Gastrocnemius medialis (tissue), 4 donors: ENCODE measurements around the gene PRR16.

Source experiments
- POLR2A ChIP-seq, 2 donors: fragments of 450-650 bp; IDR thresholded peaks; one replicate each; pipeline ENCODE4 v1.6.1; 2017; ENCODE audit warnings: antibody characterized with exemption in 2 of 2, mild to moderate bottlenecking in 2 of 2, moderate library complexity in 2 of 2
- TF ChIP-seq, protein P1 (sequence below), 5 experiments: fragments of 450-650 bp in 3 of 5; fragments of 200-600 bp in 2 of 5; sonication (generic) in 2 of 5; IDR thresholded peaks in 4 of 5; conservative IDR thresholded peaks in 1 of 5; 1 replicate in 4 of 5; 2 replicates in 1 of 5; pipeline ENCODE4 v1.5.1; 2016 to 2019; ENCODE audit warnings: antibody characterized with exemption in 5 of 5, mild to moderate bottlenecking in 3 of 5, moderate library complexity in 3 of 5

DNA sequence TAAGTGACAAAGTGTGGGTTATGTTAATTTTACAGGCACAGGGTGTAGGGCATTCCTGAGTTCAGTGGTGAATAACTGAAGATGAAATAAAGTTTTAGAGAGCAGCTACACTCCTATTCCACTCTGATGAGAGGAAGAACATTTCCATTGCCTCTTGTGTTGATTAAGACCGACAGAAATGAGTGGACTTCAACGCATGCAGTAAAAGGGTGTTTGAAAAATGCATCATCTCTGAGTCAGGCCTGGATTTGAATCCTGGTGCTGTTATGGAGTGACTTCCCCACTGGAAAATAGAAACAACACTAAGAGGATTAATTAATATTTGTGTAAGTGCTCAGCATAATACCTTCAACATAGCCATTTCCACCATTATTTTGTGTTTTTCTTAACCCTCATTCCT lies 86.3 kb downstream of the PRR16 start:
- TF ChIP-seq, protein P1, sequence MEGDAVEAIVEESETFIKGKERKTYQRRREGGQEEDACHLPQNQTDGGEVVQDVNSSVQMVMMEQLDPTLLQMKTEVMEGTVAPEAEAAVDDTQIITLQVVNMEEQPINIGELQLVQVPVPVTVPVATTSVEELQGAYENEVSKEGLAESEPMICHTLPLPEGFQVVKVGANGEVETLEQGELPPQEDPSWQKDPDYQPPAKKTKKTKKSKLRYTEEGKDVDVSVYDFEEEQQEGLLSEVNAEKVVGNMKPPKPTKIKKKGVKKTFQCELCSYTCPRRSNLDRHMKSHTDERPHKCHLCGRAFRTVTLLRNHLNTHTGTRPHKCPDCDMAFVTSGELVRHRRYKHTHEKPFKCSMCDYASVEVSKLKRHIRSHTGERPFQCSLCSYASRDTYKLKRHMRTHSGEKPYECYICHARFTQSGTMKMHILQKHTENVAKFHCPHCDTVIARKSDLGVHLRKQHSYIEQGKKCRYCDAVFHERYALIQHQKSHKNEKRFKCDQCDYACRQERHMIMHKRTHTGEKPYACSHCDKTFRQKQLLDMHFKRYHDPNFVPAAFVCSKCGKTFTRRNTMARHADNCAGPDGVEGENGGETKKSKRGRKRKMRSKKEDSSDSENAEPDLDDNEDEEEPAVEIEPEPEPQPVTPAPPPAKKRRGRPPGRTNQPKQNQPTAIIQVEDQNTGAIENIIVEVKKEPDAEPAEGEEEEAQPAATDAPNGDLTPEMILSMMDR (IDR thresholded peaks at IDR 0.05 in 4 of 5, conservative IDR thresholded peaks at IDR 0.05 in 1 of 5) = no peak
- no peak for TF ChIP-seq POLR2A (IDR thresholded peaks at IDR 0.05)
